Hepatocyte (in vitro differentiated cells): Measurements from ENCODE around the gene ZNHIT2. TPM values are rescaled to one million over a fixed set of nuclear protein-coding genes. Genes with fewer than 3 reads are reported as not detected.

Source experiments
- DNase-seq: peaks from one replicate; pipeline ENCODE4 v3.0.0-alpha.2; 2016; ENCODE audit warnings: low spot score
- H2AFZ ChIP-seq: fragments of 200-600 bp; sonication (generic); 2 replicates; pipeline ENCODE4 v1.6.0; 2016; ENCODE audit warnings: antibody characterized with exemption, mild to moderate bottlenecking
- H3K27ac ChIP-seq: fragments of 200-600 bp; sonication (generic); 2 replicates; pipeline ENCODE4 v1.5.1; 2016; ENCODE audit warnings: mild to moderate bottlenecking
- H3K27me3 ChIP-seq: fragments of 200-600 bp; sonication (generic); 2 replicates; pipeline ENCODE4 v1.6.1; 2016
- H3K36me3 ChIP-seq: fragments of 200-600 bp; sonication (generic); replicated peaks from 2 replicates; pipeline ENCODE4 v1.5.1; 2016; ENCODE audit warnings: low read depth; ENCODE audit not compliant: insufficient read depth
- H3K4me1 ChIP-seq: fragments of 200-600 bp; sonication (generic); 2 replicates; pipeline ENCODE4 v1.5.1; 2016; ENCODE audit warnings: mild to moderate bottlenecking, moderate library complexity; ENCODE audit not compliant: insufficient read depth
- H3K4me2 ChIP-seq: fragments of 200-600 bp; sonication (generic); 2 replicates; pipeline ENCODE4 v1.6.0; 2016
- H3K4me3 ChIP-seq: fragments of 200-600 bp; sonication (generic); 2 replicates; pipeline ENCODE4 v1.5.1; 2016; ENCODE audit warnings: mild to moderate bottlenecking
- H3K79me2 ChIP-seq: fragments of 200-600 bp; sonication (generic); 2 replicates; pipeline ENCODE4 v1.6.0; 2017; ENCODE audit warnings: mild to moderate bottlenecking
- H3K9me2 ChIP-seq: fragments of 200-600 bp; sonication (generic); replicated peaks from 2 replicates; pipeline ENCODE4 v1.6.0; 2017; ENCODE audit warnings: mild to moderate bottlenecking; ENCODE audit not compliant: insufficient read depth
- H3K9me3 ChIP-seq: fragments of 200-600 bp; sonication (generic); 2 replicates; pipeline ENCODE4 v1.5.1; 2016; ENCODE audit warnings: low read depth, mild to moderate bottlenecking
- H4K20me1 ChIP-seq: fragments of 200-600 bp; sonication (generic); 2 replicates; pipeline ENCODE4 v1.6.0; 2016; ENCODE audit warnings: mild to moderate bottlenecking; ENCODE audit not compliant: insufficient read depth, poor library complexity, severe bottlenecking
- CTCF ChIP-seq: fragments of 200-600 bp; sonication (generic); IDR thresholded peaks from 2 replicates; pipeline ENCODE4 v1.5.1; 2016; ENCODE audit warnings: antibody characterized with exemption, mild to moderate bottlenecking; ENCODE audit not compliant: poor library complexity
- EZH2 ChIP-seq: fragments of 200-600 bp; sonication (generic); IDR thresholded peaks from 2 replicates; pipeline ENCODE4 v1.6.1; 2016; ENCODE audit warnings: antibody characterized with exemption, mild to moderate bottlenecking, borderline replicate concordance
- EZH2phosphoT487 ChIP-seq: fragments of 200-600 bp; sonication (generic); IDR thresholded peaks from one replicate; pipeline ENCODE4 v1.6.1; 2018; ENCODE audit warnings: antibody characterized with exemption, mild to moderate bottlenecking, low read depth, moderate library complexity; ENCODE audit not compliant: unreplicated experiment, severe bottlenecking
- WGBS: methylation state at CpG from one replicate; pipeline ENCODE4 v1.1.6; 2016; ENCODE audit warnings: low lambda C conversion rate; ENCODE audit errors: missing lambda C conversion rate; 5-methylcytosine and 5-hydroxymethylcytosine counted together
- polyA plus RNA-seq: library from polyadenylated mRNA; unstranded; fragments of >200 nt; fragmentation: Nextera tagmentation; extraction: Ambion mirVana; gene quantifications from 2 replicates; pipeline ENCODE4 v1.2.1, GENCODE V29; 2016
- total RNA-seq: library from RNA; depleted of rRNA; stranded (reverse); fragments of >200 nt; gene quantifications from 2 replicates; pipeline ENCODE4 v1.2.3, GENCODE V29; 2014

Gene ZNHIT2
- total and polyA plus RNA-seq, 2 experiments from 2014 or later, result 13.5 to 23.7 TPM

GRCh38 chr11:65107751-65108468, 9.6 kb downstream of the ZNHIT2 start:
- no peak for DNase-seq
- 97% methylated on average over 49 of the region's 52 CpGs for WGBS
- Histone ChIP-seq H3K27me3 (no peaks in the 10 kb centered on the region), H3K9me2 (no peaks in the 10 kb centered on the region), H3K36me3 (no peaks in the 10 kb centered on the region), H3K4me3 (no peak overlapping the region), H4K20me1 (no peaks in the 10 kb centered on the region), H3K9me3 (no peaks in the 10 kb centered on the region), H3K27ac (no peak overlapping the region), H3K79me2 (peaks cover 23% of the 10 kb centered on the region), H3K4me2 (no peak overlapping the region), H3K4me1 (peaks cover 6% of the 10 kb centered on the region), H2AFZ (no peak overlapping the region)
- no peak for TF ChIP-seq EZH2phosphoT487
- no peak for TF ChIP-seq EZH2
- TF ChIP-seq CTCF, result no peak

- H3K79me2 ChIP-seq, result peaks cover 26% of the 10 kb centered on the region
- peaks cover 4% of the 10 kb centered on the region for H3K4me1 ChIP-seq
- H2AFZ ChIP-seq, result no peak overlapping the region
- H3K36me3 ChIP-seq, result no peaks in the 10 kb centered on the region
- H4K20me1 ChIP-seq, result no peaks in the 10 kb centered on the region
- no peaks in the 10 kb centered on the region for H3K9me2 ChIP-seq
- 98% methylated on average over 15 of the region's 15 CpGs for WGBS
- no peaks in the 10 kb centered on the region for H3K9me3 ChIP-seq
- no peak overlapping the region for H3K4me2 ChIP-seq
- no peaks in the 10 kb centered on the region for H3K27me3 ChIP-seq
- no peak for DNase-seq
- H3K27ac ChIP-seq, result no peak overlapping the region
- TF ChIP-seq CTCF, result no peak
- no peak for TF ChIP-seq EZH2
- TF ChIP-seq EZH2phosphoT487, result no peak
- no peak overlapping the region for H3K4me3 ChIP-seq
Observed at GRCh38 chr11:65107078-65107477, 10.4 kb downstream of the ZNHIT2 start.

- Histone ChIP-seq H3K36me3 (no peaks in the 10 kb centered on the region), H4K20me1 (no peaks in the 10 kb centered on the region), H3K27me3 (no peaks in the 10 kb centered on the region), H3K9me2 (no peaks in the 10 kb centered on the region), H2AFZ (no peak overlapping the region), H3K27ac (no peak overlapping the region), H3K4me2 (no peak overlapping the region), H3K4me1 (no peaks in the 10 kb centered on the region), H3K9me3 (no peaks in the 10 kb centered on the region), H3K79me2 (peaks cover 30% of the 10 kb centered on the region), H3K4me3 (no peak overlapping the region)
- DNase-seq, result no peak
- WGBS, result 81% methylated on average over 4 of the region's 4 CpGs
- no peak for TF ChIP-seq CTCF
- no peak for TF ChIP-seq EZH2phosphoT487
- TF ChIP-seq EZH2, result no peak
Observed at GRCh38 chr11:65104628-65105027, 12.9 kb downstream of the ZNHIT2 start.
